Neuronal stem cell (in vitro differentiated cells): Measurements from ENCODE around the gene CDCA8.
A peak's percentile ranks its signal among the peaks of the same experiment; 100 is the strongest.
"Not testable (repeated sequence)": the region's sequence is repeated elsewhere in the genome, so short reads cannot be mapped to it uniquely, and the experiment has no call there.

Source experiments
- DNase-seq: peaks from one replicate; pipeline ENCODE4 v3.0.0-alpha.2; 2013; ENCODE audit warnings: low spot score
- H2AFZ ChIP-seq: one replicate; pipeline ENCODE4 v1.6.1; 2013; ENCODE audit warnings: mild to moderate bottlenecking, low read length, inconsistent platforms
- H2AK5ac ChIP-seq: 2 replicates; pipeline ENCODE4 v1.6.1; 2013; ENCODE audit warnings: low read depth, mild to moderate bottlenecking, inconsistent platforms, low read length, moderate library complexity, mixed read lengths
- H2BK120ac ChIP-seq: 2 replicates; pipeline ENCODE4 v1.6.1; 2013; ENCODE audit warnings: low read depth, mild to moderate bottlenecking, inconsistent platforms, low read length, moderate library complexity, mixed read lengths
- H2BK12ac ChIP-seq: one replicate; pipeline ENCODE4 v1.6.1; 2013; ENCODE audit warnings: low read length, inconsistent platforms
- H2BK15ac ChIP-seq: 2 replicates; pipeline ENCODE4 v1.6.1; 2013; ENCODE audit warnings: mild to moderate bottlenecking, low read length, inconsistent platforms, mixed read lengths
- H2BK5ac ChIP-seq: one replicate; pipeline ENCODE4 v1.6.1; 2013; ENCODE audit warnings: inconsistent platforms, mild to moderate bottlenecking, low read length, moderate library complexity
- H3K14ac ChIP-seq: one replicate; pipeline ENCODE4 v1.6.1; 2013; ENCODE audit warnings: low read length, inconsistent platforms
- H3K18ac ChIP-seq: 2 replicates; pipeline ENCODE4 v1.6.1; 2013; ENCODE audit warnings: low read length, inconsistent platforms
- H3K23ac ChIP-seq: 2 replicates; pipeline ENCODE4 v1.6.1; 2013; ENCODE audit warnings: low read depth, mild to moderate bottlenecking, mixed read lengths, low read length, inconsistent platforms; ENCODE audit not compliant: poor library complexity
- H3K27ac ChIP-seq: replicated peaks from 3 replicates; pipeline ENCODE4 v1.5.1; 2013; ENCODE audit warnings: low read length, inconsistent platforms
- H3K27me3 ChIP-seq, 3 experiments: 2 replicates each; pipeline ENCODE4 v1.6.1; 2013; ENCODE audit warnings: low read length in 3 of 3, mild to moderate bottlenecking in 2 of 3, inconsistent platforms in 1 of 3, low read depth in 1 of 3, mixed read lengths in 1 of 3, moderate library complexity in 1 of 3; ENCODE audit not compliant: control insufficient read depth in 3 of 3, insufficient read depth in 3 of 3
- H3K36me3 ChIP-seq, 2 donors: replicated peaks in 1 of 2; 2 replicates each; pipeline ENCODE4 v1.6.1; 2013; ENCODE audit warnings: low read length in 2 of 2; ENCODE audit not compliant: control insufficient read depth in 2 of 2, insufficient read depth in 2 of 2
- H3K4ac ChIP-seq: 2 replicates; pipeline ENCODE4 v1.6.1; 2013; ENCODE audit warnings: inconsistent platforms, mild to moderate bottlenecking, low read length, moderate library complexity
- H3K4me1 ChIP-seq, 2 donors: 1 replicate in 1 of 2; 2 replicates in 1 of 2; pipeline ENCODE4 v1.6.1; 2013; ENCODE audit warnings: low read length in 2 of 2, low read depth in 1 of 2; ENCODE audit not compliant: control insufficient read depth in 2 of 2, insufficient read depth in 1 of 2
- H3K4me2 ChIP-seq: one replicate; pipeline ENCODE4 v1.6.1; 2013; ENCODE audit warnings: mild to moderate bottlenecking, low read length, inconsistent platforms; ENCODE audit not compliant: insufficient read depth, poor library complexity, severe bottlenecking
- H3K4me3 ChIP-seq, 2 donors: 2 replicates each; pipeline ENCODE4 v1.5.1; 2013; ENCODE audit warnings: low read length in 2 of 2, mild to moderate bottlenecking in 2 of 2, inconsistent platforms in 1 of 2, moderate library complexity in 1 of 2
- H3K79me1 ChIP-seq: one replicate; pipeline ENCODE4 v1.6.1; 2013; ENCODE audit warnings: low read depth, mild to moderate bottlenecking, inconsistent platforms, low read length, moderate library complexity
- H3K9ac ChIP-seq: one replicate; pipeline ENCODE4 v1.6.1; 2013; ENCODE audit warnings: mild to moderate bottlenecking, low read depth, low read length, inconsistent platforms; ENCODE audit not compliant: poor library complexity
- H3K9me3 ChIP-seq, 2 donors: replicated peaks in 1 of 2; 2 replicates each; pipeline versions ENCODE3 to v1.6.1; 2013; ENCODE audit warnings: low read length in 2 of 2, mild to moderate bottlenecking in 2 of 2, inconsistent platforms in 1 of 2, low read depth in 1 of 2, mixed read lengths in 1 of 2, moderate library complexity in 1 of 2; ENCODE audit not compliant: control insufficient read depth in 2 of 2, insufficient read depth in 1 of 2
- H4K8ac ChIP-seq: one replicate; pipeline ENCODE4 v1.6.1; 2013; ENCODE audit warnings: low read depth, mild to moderate bottlenecking, inconsistent platforms, low read length, moderate library complexity
- H4K91ac ChIP-seq: one replicate; pipeline ENCODE4 v1.6.1; 2013; ENCODE audit warnings: low read length, low read depth, mild to moderate bottlenecking, inconsistent platforms; ENCODE audit not compliant: poor library complexity
- WGBS, 2 donors: extraction: QIAGEN DNeasy Blood & Tissue Kit; methylation state at CpG; one replicate each; pipeline ENCODE4 v1.1.7; 2013; ENCODE audit warnings: missing lambda C conversion rate in 2 of 2, mixed read lengths in 1 of 2; ENCODE audit not compliant: insufficient read length in 2 of 2, insufficient replicate concordance in 1 of 2; ENCODE audit errors: extremely low coverage in 2 of 2; 5-methylcytosine and 5-hydroxymethylcytosine counted together

Gene CDCA8

GRCh38 chr1:37677808-37678207 lies 14.5 kb upstream of the CDCA8 start:
- Histone ChIP-seq H2AFZ (no peak overlapping the region), H3K36me3 (peaks cover 6 to 21% of the 10 kb centered on the region in 2 donors), H2BK12ac (no peak overlapping the region), H3K4me1 (no peaks in the 10 kb centered on the region), H2BK15ac (no peak overlapping the region), H4K91ac (no peak overlapping the region), H3K9ac (no peak overlapping the region), H3K27ac (no peak overlapping the region), H2AK5ac (no peak overlapping the region), H2BK5ac (no peak overlapping the region), H3K4me2 (no peak overlapping the region), H3K79me1 (no peaks in the 10 kb centered on the region), H3K18ac (no peak overlapping the region), H4K8ac (no peak overlapping the region), H2BK120ac (no peak overlapping the region), H3K23ac (no peak overlapping the region), H3K4me3 (no peak overlapping the region), H3K4ac (no peak overlapping the region), H3K27me3 (peaks cover 0 to 49% (median 0%) of the 10 kb centered on the region in 3 experiments), H3K14ac (no peak overlapping the region), H3K9me3 (no peaks in the 10 kb centered on the region)
- no CpG with 5 or more reads among the region's 5 CpGs for WGBS, 2 donors
- DNase-seq: no peak

GRCh38 chr1:37680933-37681332 lies 11.4 kb upstream of the CDCA8 start:
- H2BK15ac ChIP-seq: no peak overlapping the region
- no CpG with 5 or more reads among the region's 3 CpGs for WGBS, 2 donors
- no peak for DNase-seq

DNA sequence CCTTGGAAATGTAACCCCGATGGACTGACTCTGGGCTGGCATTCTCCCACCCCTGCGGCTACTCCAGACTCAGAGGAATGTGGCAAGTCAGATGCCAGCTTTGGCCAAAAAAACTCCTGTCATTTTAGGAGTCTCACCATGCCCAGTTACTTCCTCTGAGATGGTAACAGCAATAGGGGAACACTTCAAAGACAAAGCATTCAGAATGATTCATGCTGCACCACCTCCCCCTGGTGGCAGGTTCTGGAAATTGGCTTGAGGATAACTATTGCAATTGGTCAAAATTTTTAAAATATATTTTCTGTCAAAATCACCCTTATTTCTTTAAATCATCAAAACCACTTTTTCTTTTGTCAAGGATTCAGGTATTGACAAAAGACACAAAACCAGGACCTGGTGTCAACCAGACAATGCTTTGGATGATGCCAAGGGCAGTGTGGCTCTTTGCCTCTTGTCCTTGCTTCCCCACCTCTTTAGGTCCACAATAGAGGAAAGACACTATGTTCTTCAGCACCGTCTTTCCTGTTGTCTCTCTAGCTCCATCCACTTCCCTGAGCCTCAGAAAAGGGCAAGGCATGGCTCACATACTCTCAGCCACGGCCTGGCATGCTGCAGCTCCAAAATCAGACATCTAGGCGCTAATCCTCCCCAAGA lies 9.9 kb upstream of the CDCA8 start:
- H3K4ac ChIP-seq: no peak overlapping the region
- H2AK5ac ChIP-seq: no peak overlapping the region
- WGBS, 2 donors: no CpG with 5 or more reads among the region's 5 CpGs
- peaks cover 0 to 8% (median 0%) of the 10 kb centered on the region in 3 experiments for H3K27me3 ChIP-seq
- peak; percentile 74 for DNase-seq
- no peak overlapping the region for H3K4me3 ChIP-seq
- H4K91ac ChIP-seq: no peak overlapping the region
- no peak overlapping the region for H2BK120ac ChIP-seq
- no peaks in the 10 kb centered on the region for H3K4me1 ChIP-seq
- H2AFZ ChIP-seq: no peak overlapping the region
- H3K79me1 ChIP-seq: no peaks in the 10 kb centered on the region
- no peak overlapping the region for H3K4me2 ChIP-seq
- H3K18ac ChIP-seq: no peak overlapping the region
- H3K27ac ChIP-seq: no peak overlapping the region
- H3K23ac ChIP-seq: no peak overlapping the region
- H3K9me3 ChIP-seq: no peaks in the 10 kb centered on the region
- no peak overlapping the region for H2BK5ac ChIP-seq
- no peak overlapping the region for H3K14ac ChIP-seq
- no peak overlapping the region for H2BK12ac ChIP-seq
- H4K8ac ChIP-seq: no peak overlapping the region
- H3K36me3 ChIP-seq: peaks cover 27 to 62% of the 10 kb centered on the region in 2 donors
- H2BK15ac ChIP-seq: no peak overlapping the region
- no peak overlapping the region for H3K9ac ChIP-seq

More at GRCh38 chr1:37680933-37681332, 11.4 kb upstream of the CDCA8 start:
- no peak overlapping the region for H4K91ac ChIP-seq
- no peak overlapping the region for H2BK120ac ChIP-seq
- no peak overlapping the region for H2BK5ac ChIP-seq
- H3K27me3 ChIP-seq: peaks cover 0 to 23% (median 0%) of the 10 kb centered on the region in 3 experiments
- H3K36me3 ChIP-seq: peaks cover 20 to 50% of the 10 kb centered on the region in 2 donors
- no peak overlapping the region for H4K8ac ChIP-seq
- H3K4ac ChIP-seq: no peak overlapping the region
- no peaks in the 10 kb centered on the region for H3K79me1 ChIP-seq
- no peak overlapping the region for H2AFZ ChIP-seq
- H3K23ac ChIP-seq: no peak overlapping the region
- H2BK12ac ChIP-seq: no peak overlapping the region
- no peak overlapping the region for H3K27ac ChIP-seq
- no peak overlapping the region for H3K9ac ChIP-seq
- no peaks in the 10 kb centered on the region for H3K9me3 ChIP-seq
- no peak overlapping the region for H3K14ac ChIP-seq
- no peak overlapping the region for H3K4me3 ChIP-seq
- H2AK5ac ChIP-seq: no peak overlapping the region
- no peak overlapping the region for H3K18ac ChIP-seq
- no peaks in the 10 kb centered on the region for H3K4me1 ChIP-seq
- H3K4me2 ChIP-seq: no peak overlapping the region

- DNase-seq: not testable (repeated sequence)
These were observed 8.1 kb upstream of the CDCA8 start for GRCh38 chr1:37684182-37684581.

More at GRCh38 chr1:37684182-37684581, 8.1 kb upstream of the CDCA8 start:
- not testable (repeated sequence) for H3K27me3 ChIP-seq, H3K79me1 ChIP-seq, H3K9ac ChIP-seq, H4K91ac ChIP-seq, H2BK12ac ChIP-seq, H3K4me1 ChIP-seq, H3K18ac ChIP-seq, H2AK5ac ChIP-seq, H2AFZ ChIP-seq, H4K8ac ChIP-seq, H3K23ac ChIP-seq, H3K27ac ChIP-seq, H2BK5ac ChIP-seq, H3K14ac ChIP-seq, H3K4me2 ChIP-seq, H2BK15ac ChIP-seq, H3K4me3 ChIP-seq, H3K9me3 ChIP-seq, H2BK120ac ChIP-seq, H3K4ac ChIP-seq
- no CpG with 5 or more reads among the region's 9 CpGs for WGBS, 2 donors
- peaks cover 31 to 78% of the 10 kb centered on the region in 2 donors for H3K36me3 ChIP-seq
